Measurements from ENCODE around the gene GPR146.
"Not testable (repeated sequence)": the region's sequence is repeated elsewhere in the genome, so short reads cannot be mapped to it uniquely, and the experiment has no call there.

Gene GPR146

GRCh38 chr7:1031716-1032455, 12.5 kb upstream of the GPR146 start:
- TF ChIP-seq CTCF (IDR thresholded peaks at IDR 0.05; ENCODE audit: low read depth, low read length, missing control alignments): no peak
- DNase-seq (ENCODE audit: extremely low read depth, low read depth): no peak
- H3K4me3 ChIP-seq (replicated peaks; ENCODE audit: low read depth, low read length): no peak overlapping the region

- no peak overlapping the region for H3K4me3 ChIP-seq (replicated peaks; ENCODE audit: low read depth, low read length)
- TF ChIP-seq CTCF (IDR thresholded peaks at IDR 0.05; ENCODE audit: low read depth, low read length, missing control alignments): no peak
- DNase-seq (ENCODE audit: extremely low read depth, low read depth): no peak
These were observed 11.7 kb upstream of the GPR146 start for GRCh38 chr7:1032536-1033181.

GRCh38 chr7:1033546-1034145, 10.7 kb upstream of the GPR146 start:
- no peak for TF ChIP-seq CTCF (IDR thresholded peaks at IDR 0.05; ENCODE audit: low read depth, low read length, missing control alignments)
- H3K4me3 ChIP-seq (replicated peaks; ENCODE audit: low read depth, low read length): no peak overlapping the region
- DNase-seq (ENCODE audit: extremely low read depth, low read depth): no peak

GRCh38 chr7:1034769-1035168, 9.6 kb upstream of the GPR146 start:
- not testable (repeated sequence) for DNase-seq (ENCODE audit: extremely low read depth, low read depth); H3K4me3 ChIP-seq (replicated peaks; ENCODE audit: low read depth, low read length)

GRCh38 chr7:1036164-1036928, 8.0 kb upstream of the GPR146 start:
- H3K4me3 ChIP-seq (replicated peaks; ENCODE audit: low read depth, low read length); DNase-seq (ENCODE audit: extremely low read depth, low read depth): not testable (repeated sequence)

- not testable (repeated sequence) for DNase-seq (ENCODE audit: extremely low read depth, low read depth); H3K4me3 ChIP-seq (replicated peaks; ENCODE audit: low read depth, low read length)
These were observed 4.1 kb upstream of the GPR146 start for GRCh38 chr7:1040233-1040632.

GRCh38 chr7:1040790-1041189, 3.6 kb upstream of the GPR146 start:
- DNase-seq (ENCODE audit: extremely low read depth, low read depth): peak; percentile 63

More at GRCh38 chr7:1040790-1041189, 3.6 kb upstream of the GPR146 start:
- H3K4me3 ChIP-seq (replicated peaks; ENCODE audit: low read depth, low read length): peak overlapping the region; percentile 4; the same call in 1 of the 2 replicates
- TF ChIP-seq CTCF (IDR thresholded peaks at IDR 0.05; ENCODE audit: low read depth, low read length, missing control alignments): no peak
